Esophagus squamous epithelium (tissue), 5 donors: ENCODE measurements around the gene GCNT4. TPM values are rescaled to one million over a fixed set of nuclear protein-coding genes. Genes with fewer than 3 reads are reported as not detected.
A peak's percentile ranks its signal among the peaks of the same experiment; 100 is the strongest.

ENCODE experiments used
- DNase-seq: peaks from one replicate; lab custom pipeline; 2025; lab: John Stamatoyannopoulos, UW
- H3K27ac ChIP-seq, 4 donors: fragments of 200-600 bp; sonication (generic); one replicate each; pipeline ENCODE4 v1.5.1; 2016 to 2019; ENCODE audit warnings: mild to moderate bottlenecking in 1 of 4
- H3K27me3 ChIP-seq, 4 donors: fragments of 200-600 bp; sonication (generic); 1 replicate in 3 of 4; 2 replicates in 1 of 4; pipeline versions ENCODE4 v1.5.1 to v1.6.0; 2017 to 2021; ENCODE audit warnings: antibody characterized with exemption in 1 of 4
- H3K36me3 ChIP-seq, 3 donors: fragments of 200-600 bp; sonication (generic); one replicate each; pipeline ENCODE4 v1.5.1; 2016 to 2019
- H3K4me1 ChIP-seq, 3 donors: fragments of 200-600 bp; sonication (generic); one replicate each; pipeline ENCODE4 v1.5.1; 2017 to 2019
- H3K4me3 ChIP-seq, 4 donors: fragments of 200-600 bp; sonication (generic); 1 replicate in 3 of 4; 2 replicates in 1 of 4; pipeline ENCODE4 v1.5.1; 2016 to 2019; ENCODE audit warnings: mild to moderate bottlenecking in 2 of 4, moderate library complexity in 1 of 4
- H3K9me3 ChIP-seq, 3 donors: fragments of 200-600 bp; sonication (generic); one replicate each; pipeline ENCODE4 v1.5.1; 2016 to 2019
- CTCF ChIP-seq, 6 experiments: fragments of 450-650 bp in 4 of 6; fragments of 200-600 bp in 2 of 6; sonication (generic) in 2 of 6; IDR thresholded peaks; one replicate each; pipeline ENCODE4 v1.5.1; 2016 to 2019; ENCODE audit warnings: antibody characterized with exemption in 6 of 6, mild to moderate bottlenecking in 4 of 6, moderate library complexity in 4 of 6
- POLR2A ChIP-seq, 4 donors: fragments of 450-650 bp; IDR thresholded peaks; one replicate each; pipeline ENCODE4 v1.6.1; 2017; ENCODE audit warnings: antibody characterized with exemption in 4 of 4, mild to moderate bottlenecking in 4 of 4, moderate library complexity in 3 of 4
- WGBS, 2 donors: methylation state at CpG; one replicate each; pipeline ENCODE4 v1.1.5; 2018; 5-methylcytosine and 5-hydroxymethylcytosine counted together
- intact Hi-C: fragments of 100-400 bp; cut with DNase I; formaldehyde crosslinking; loops from one replicate; pipeline ENCODE4 v1.15.0; 2022
- total RNA-seq, 4 donors: library from RNA; depleted of rRNA; stranded (reverse); fragments of >200 nt; gene quantifications; one replicate each; pipeline ENCODE4 v1.1.0, GENCODE V29; 2016
- donor health status: DM: yes; HTN: yes; CAD: no.

GCNT4 gene
- total RNA-seq, 4 donors from 2014 or later, result 1.4 to 2.3 (median 1.7) TPM

GRCh38 chr5:75042522-75042921 lies 9.8 kb downstream of the GCNT4 start:
- WGBS, 2 donors, result 50 to 80% methylated on average over 1 of the region's 1 CpG

GRCh38 chr5:75040973-75041372 lies 11.4 kb downstream of the GCNT4 start:
- no peak for TF ChIP-seq CTCF (IDR thresholded peaks at IDR 0.05)
- TF ChIP-seq POLR2A (IDR thresholded peaks at IDR 0.05), result no peak
- Histone ChIP-seq H3K27ac (no peak overlapping the region), H3K4me1 (peaks cover 0 to 60% (median 0%) of the 10 kb centered on the region in 3 donors), H3K36me3 (no peaks in the 10 kb centered on the region), H3K9me3 (no peaks in the 10 kb centered on the region), H3K27me3 (no peaks in the 10 kb centered on the region), H3K4me3 (no peak overlapping the region)
- 40 to 45% methylated on average over 4 of the region's 4 CpGs for whole genome bisulfite sequencing, 2 donors
- intact Hi-C loops, result no loop called here
- DNase-seq, result no peak

More at GRCh38 chr5:75042522-75042921, 9.8 kb downstream of the GCNT4 start:
- no peaks in the 10 kb centered on the region for H3K9me3 ChIP-seq
- no peak overlapping the region for H3K27ac ChIP-seq
- TF ChIP-seq CTCF (IDR thresholded peaks at IDR 0.05), result no peak
- TF ChIP-seq POLR2A (IDR thresholded peaks at IDR 0.05), result no peak
- H3K36me3 ChIP-seq, result no peaks in the 10 kb centered on the region
- H3K4me3 ChIP-seq, result no peak overlapping the region
- peaks cover 0 to 62% (median 5%) of the 10 kb centered on the region in 3 donors for H3K4me1 ChIP-seq
- DNase-seq, result no peak
- intact Hi-C loops, result no loop called here
- no peaks in the 10 kb centered on the region for H3K27me3 ChIP-seq

GRCh38 chr5:75037106-75037505 lies 15.3 kb downstream of the GCNT4 start:
- Histone ChIP-seq H3K27me3 (no peaks in the 10 kb centered on the region), H3K9me3 (no peaks in the 10 kb centered on the region), H3K4me1 (peaks cover 0 to 55% (median 0%) of the 10 kb centered on the region in 3 donors), H3K27ac (peak overlapping the region in 3 of 4 donors; percentile 36 to 72 (median 69)), H3K4me3 (no peak overlapping the region), H3K36me3 (no peaks in the 10 kb centered on the region)
- 25 to 54% methylated on average over 3 to 4 of the region's 4 CpGs for WGBS, 2 donors
- intact Hi-C loops, result no loop called here
- TF ChIP-seq POLR2A (IDR thresholded peaks at IDR 0.05) (no peak), CTCF (IDR thresholded peaks at IDR 0.05) (peak in 1 of 6 experiments; percentile 19)
- no peak for DNase-seq

GRCh38 chr5:75034137-75034739 lies 18.1 kb downstream of the GCNT4 start:
- intact Hi-C loops, result no loop called here
- H3K4me1 ChIP-seq, result peaks cover 0 to 46% (median 0%) of the 10 kb centered on the region in 3 donors
- 58 to 87% methylated on average over 3 to 5 of the region's 6 CpGs for WGBS, 2 donors
- H3K27me3 ChIP-seq, result no peaks in the 10 kb centered on the region
- no peak for DNase-seq
- no peak for TF ChIP-seq CTCF (IDR thresholded peaks at IDR 0.05)
- no peak for TF ChIP-seq POLR2A (IDR thresholded peaks at IDR 0.05)
- H3K27ac ChIP-seq, result peak overlapping the region in 2 of 4 donors; percentile 43 to 57
- no peaks in the 10 kb centered on the region for H3K36me3 ChIP-seq
- no peak overlapping the region for H3K4me3 ChIP-seq
- H3K9me3 ChIP-seq, result no peaks in the 10 kb centered on the region

- Histone ChIP-seq H3K27ac (no peak overlapping the region), H3K27me3 (no peaks in the 10 kb centered on the region), H3K36me3 (no peaks in the 10 kb centered on the region), H3K4me3 (no peak overlapping the region), H3K4me1 (peaks cover 0 to 24% (median 0%) of the 10 kb centered on the region in 3 donors), H3K9me3 (no peaks in the 10 kb centered on the region)
- no peak for DNase-seq
- WGBS, 2 donors, result 44 to 49% methylated on average over 3 of the region's 3 CpGs
- intact Hi-C loops, result no loop called here
- TF ChIP-seq CTCF (IDR thresholded peaks at IDR 0.05), result no peak
- TF ChIP-seq POLR2A (IDR thresholded peaks at IDR 0.05), result no peak
These were observed 21.0 kb downstream of the GCNT4 start for GRCh38 chr5:75031366-75031765.
